Subcutaneous adipose tissue (tissue), 4 donors: ENCODE measurements around the gene STK25. TPM values are rescaled to one million over a fixed set of nuclear protein-coding genes. Genes with fewer than 3 reads are reported as not detected.

Experiments
- CTCF ChIP-seq: fragments of 450-650 bp; IDR thresholded peaks from one replicate; pipeline ENCODE4 v1.5.1; 2016; ENCODE audit warnings: low read depth, mild to moderate bottlenecking, control low read depth, antibody characterized with exemption, moderate library complexity
- total RNA-seq, 4 donors: library from RNA; depleted of rRNA; stranded (reverse); fragments of >200 nt; gene quantifications; one replicate each; pipeline ENCODE4 v1.1.0, GENCODE V29; 2016

STK25 gene
- total RNA-seq, 4 donors from 2014 or later: 85.3 to 230 (median 124) TPM

GRCh38 chr2:241485172-241485911, 23.0 kb downstream of the STK25 start:
- TF ChIP-seq CTCF: no peak

- no peak for TF ChIP-seq CTCF
These were observed 25.1 kb downstream of the STK25 start for GRCh38 chr2:241483305-241483704.

GRCh38 chr2:241482126-241482955, 26.0 kb downstream of the STK25 start:
- TF ChIP-seq CTCF: no peak

GRCh38 chr2:241481687-241482086, 26.7 kb downstream of the STK25 start:
- TF ChIP-seq CTCF: no peak

- TF ChIP-seq CTCF: no peak
These were observed 29.1 kb downstream of the STK25 start for GRCh38 chr2:241479026-241479898.

- TF ChIP-seq CTCF: no peak
These were observed 30.2 kb downstream of the STK25 start for GRCh38 chr2:241478166-241478565.

- TF ChIP-seq CTCF: no peak
These were observed 33.1 kb downstream of the STK25 start for GRCh38 chr2:241475267-241475666.
